ENCODE measurements around the gene TRPC1. TPM values are rescaled to one million over a fixed set of nuclear protein-coding genes. Genes with fewer than 3 reads are reported as not detected.

Gene TRPC1
- total RNA-seq, 2 donors from 2014 or later, result 1.8 to 2.2 TPM

DNA sequence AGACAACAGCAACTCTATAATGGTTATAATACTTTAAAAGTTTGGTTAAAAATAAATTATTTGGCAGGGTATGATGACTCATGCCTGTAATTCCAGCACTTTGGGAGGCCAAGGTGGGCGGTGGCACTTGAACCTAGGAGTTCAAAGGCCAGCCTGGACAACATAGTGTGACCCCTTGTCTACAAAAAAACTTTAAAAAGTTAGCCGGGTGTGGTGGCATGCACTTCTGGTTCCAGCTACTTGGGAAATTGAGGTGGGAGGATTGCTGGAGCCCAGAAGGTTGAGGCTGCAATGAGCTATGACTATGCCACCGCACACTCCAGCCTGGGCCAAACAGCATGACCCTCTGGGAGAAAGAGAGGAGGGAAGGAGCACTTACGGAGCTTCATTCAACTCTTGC, 7.7 kb upstream of the TRPC1 start:
- TF ChIP-seq, protein P1, sequence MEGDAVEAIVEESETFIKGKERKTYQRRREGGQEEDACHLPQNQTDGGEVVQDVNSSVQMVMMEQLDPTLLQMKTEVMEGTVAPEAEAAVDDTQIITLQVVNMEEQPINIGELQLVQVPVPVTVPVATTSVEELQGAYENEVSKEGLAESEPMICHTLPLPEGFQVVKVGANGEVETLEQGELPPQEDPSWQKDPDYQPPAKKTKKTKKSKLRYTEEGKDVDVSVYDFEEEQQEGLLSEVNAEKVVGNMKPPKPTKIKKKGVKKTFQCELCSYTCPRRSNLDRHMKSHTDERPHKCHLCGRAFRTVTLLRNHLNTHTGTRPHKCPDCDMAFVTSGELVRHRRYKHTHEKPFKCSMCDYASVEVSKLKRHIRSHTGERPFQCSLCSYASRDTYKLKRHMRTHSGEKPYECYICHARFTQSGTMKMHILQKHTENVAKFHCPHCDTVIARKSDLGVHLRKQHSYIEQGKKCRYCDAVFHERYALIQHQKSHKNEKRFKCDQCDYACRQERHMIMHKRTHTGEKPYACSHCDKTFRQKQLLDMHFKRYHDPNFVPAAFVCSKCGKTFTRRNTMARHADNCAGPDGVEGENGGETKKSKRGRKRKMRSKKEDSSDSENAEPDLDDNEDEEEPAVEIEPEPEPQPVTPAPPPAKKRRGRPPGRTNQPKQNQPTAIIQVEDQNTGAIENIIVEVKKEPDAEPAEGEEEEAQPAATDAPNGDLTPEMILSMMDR (IDR thresholded peaks at IDR 0.05), result no peak
- Histone ChIP-seq H3K4me3 (no peak overlapping the region), H3K27me3 (no peaks in the 10 kb centered on the region), H3K4me1 (no peaks in the 10 kb centered on the region), H3K9ac (ENCODE audit: low read depth in 2 of 2, low read length in 2 of 2) (no peak overlapping the region), H3K9me3 (no peaks in the 10 kb centered on the region), H3K27ac (no peak overlapping the region), H3K36me3 (no peaks in the 10 kb centered on the region)
- intact Hi-C loops (cut with DNase I), result no loop called here
- DNase-seq, result no peak

DNA sequence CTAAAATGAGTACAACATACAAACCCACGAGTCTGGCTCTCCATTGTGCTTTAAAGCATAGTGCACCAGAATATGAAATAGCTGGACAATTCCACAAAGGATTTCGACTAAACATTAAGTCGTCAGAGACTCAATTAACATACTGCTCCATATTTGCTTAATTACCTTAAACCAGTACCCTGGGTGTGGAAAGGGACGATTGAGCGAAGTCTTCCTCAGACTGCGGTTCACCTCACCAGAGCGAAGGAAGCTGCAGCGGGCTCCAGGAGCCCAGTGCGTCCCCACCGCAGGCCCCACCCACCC, 218 bp upstream of the TRPC1 start:
- no peaks in the 10 kb centered on the region for H3K36me3 ChIP-seq
- H3K9me3 ChIP-seq, result no peaks in the 10 kb centered on the region
- H3K4me1 ChIP-seq, result peaks cover 3% of the 10 kb centered on the region
- DNase-seq, result no peak
- peak overlapping the region in 1 of 2 donors; percentile 12 for H3K9ac ChIP-seq (ENCODE audit: low read depth in 2 of 2, low read length in 2 of 2)
- intact Hi-C loops (cut with DNase I), result no loop called here
- TF ChIP-seq, protein P1 (IDR thresholded peaks at IDR 0.05), result no peak
- peaks cover 17% of the 10 kb centered on the region for H3K27me3 ChIP-seq
- peak overlapping the region; percentile 59 for H3K4me3 ChIP-seq
- no peak overlapping the region for H3K27ac ChIP-seq

DNA sequence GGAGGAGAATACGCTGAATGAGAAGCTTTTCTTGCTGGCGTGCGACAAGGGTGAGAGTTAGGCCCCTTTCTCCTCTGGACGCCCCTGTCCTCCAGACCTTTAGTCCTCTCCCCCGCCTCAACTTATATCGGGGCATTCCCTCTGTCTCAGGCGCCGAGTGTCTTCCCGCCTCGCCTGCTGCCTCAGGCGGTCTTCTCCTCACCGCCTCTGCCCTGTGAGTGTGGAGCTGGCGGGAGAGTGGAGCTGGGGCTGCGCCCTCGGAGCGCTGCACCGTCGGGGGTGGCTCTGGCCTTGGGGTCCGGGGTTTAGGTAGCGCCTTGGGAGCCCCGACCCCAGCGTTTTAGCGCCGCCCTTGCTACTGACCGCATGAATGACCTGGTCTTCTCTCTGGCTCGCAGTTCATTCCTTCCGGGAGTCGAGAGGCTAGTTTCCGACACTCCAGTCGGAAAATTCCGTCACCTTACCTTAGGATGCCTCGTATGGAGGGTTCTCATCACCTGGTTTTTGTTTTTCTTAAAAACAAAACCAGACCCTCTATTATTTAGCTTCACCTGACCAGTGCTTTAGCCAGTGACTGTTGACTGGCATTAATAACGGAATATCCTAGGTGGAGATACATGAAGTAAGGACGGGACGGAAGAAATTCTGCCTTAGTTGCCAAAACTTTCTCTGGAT, 985 bp downstream of the TRPC1 start:
- peaks cover 3% of the 10 kb centered on the region for H3K4me1 ChIP-seq
- no peaks in the 10 kb centered on the region for H3K9me3 ChIP-seq
- no peak overlapping the region for H3K27ac ChIP-seq
- peaks cover 17% of the 10 kb centered on the region for H3K27me3 ChIP-seq
- peak overlapping the region; percentile 61 to 91 for H3K9ac ChIP-seq (ENCODE audit: low read depth in 2 of 2, low read length in 2 of 2)
- TF ChIP-seq, protein P1 (IDR thresholded peaks at IDR 0.05), result no peak
- intact Hi-C loops (cut with DNase I), result no loop called here
- DNase-seq, result peak; percentile 26
- H3K4me3 ChIP-seq, result peak overlapping the region; percentile 59
- H3K36me3 ChIP-seq, result no peaks in the 10 kb centered on the region

DNA sequence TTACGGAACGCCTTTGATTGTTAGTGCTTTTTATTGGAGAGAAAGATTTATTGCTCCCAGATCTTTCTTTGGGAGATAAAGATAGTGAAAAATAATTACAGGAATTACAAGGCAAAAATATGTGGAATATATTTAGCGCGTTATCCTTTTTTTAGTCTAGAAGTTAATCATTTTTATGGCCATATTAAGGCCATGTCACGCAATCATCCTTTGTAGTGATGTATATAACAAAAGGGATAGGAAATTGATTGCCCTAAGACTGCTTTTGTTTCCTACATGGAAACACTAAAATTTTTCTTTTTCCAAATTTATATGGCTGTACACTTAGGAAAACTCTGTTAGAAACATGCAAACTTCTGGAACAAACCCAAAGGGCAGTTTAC, 1.5 kb downstream of the TRPC1 start:
- no peak for DNase-seq
- Histone ChIP-seq H3K27ac (no peak overlapping the region), H3K27me3 (peaks cover 17% of the 10 kb centered on the region), H3K36me3 (no peaks in the 10 kb centered on the region), H3K9me3 (no peaks in the 10 kb centered on the region), H3K4me1 (peaks cover 3% of the 10 kb centered on the region), H3K9ac (ENCODE audit: low read depth in 2 of 2, low read length in 2 of 2) (no peak overlapping the region), H3K4me3 (peak overlapping the region; percentile 59)
- intact Hi-C loops (cut with DNase I), result no loop called here
- TF ChIP-seq, protein P1 (IDR thresholded peaks at IDR 0.05), result no peak

DNA sequence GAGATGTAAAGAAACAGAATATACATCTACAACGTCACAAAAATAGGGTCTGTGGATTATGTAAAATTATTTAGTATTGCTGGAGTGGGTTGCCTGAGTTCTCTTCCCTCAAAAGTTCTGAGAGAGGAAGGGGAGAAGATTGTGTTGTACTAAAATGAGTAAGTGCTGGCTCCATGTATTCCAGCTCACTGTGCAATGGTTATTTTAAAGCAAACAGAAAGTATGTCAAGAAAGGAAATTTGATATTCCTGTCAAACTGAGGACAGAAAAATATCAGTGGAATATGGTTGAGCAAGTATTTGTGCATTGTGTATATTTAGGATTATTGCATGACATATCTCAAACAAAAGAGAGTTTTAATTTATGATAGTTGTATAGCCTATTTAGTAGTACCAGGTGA, 2.2 kb downstream of the TRPC1 start:
- no peak for DNase-seq
- Histone ChIP-seq H3K9me3 (no peaks in the 10 kb centered on the region), H3K27ac (no peak overlapping the region), H3K36me3 (no peaks in the 10 kb centered on the region), H3K4me1 (peaks cover 3% of the 10 kb centered on the region), H3K27me3 (peaks cover 17% of the 10 kb centered on the region), H3K9ac (ENCODE audit: low read depth in 2 of 2, low read length in 2 of 2) (no peak overlapping the region), H3K4me3 (no peak overlapping the region)
- intact Hi-C loops (cut with DNase I), result no loop called here
- TF ChIP-seq, protein P1 (IDR thresholded peaks at IDR 0.05), result no peak
